ENCODE measurements around the gene C19orf38. TPM values are rescaled to one million over a fixed set of nuclear protein-coding genes. Genes with fewer than 3 reads are reported as not detected.

Gene C19orf38
- polyA plus RNA-seq, 1 of the 3 experiments (the other 2 are of a cell fraction), result 0.15 TPM

DNA sequence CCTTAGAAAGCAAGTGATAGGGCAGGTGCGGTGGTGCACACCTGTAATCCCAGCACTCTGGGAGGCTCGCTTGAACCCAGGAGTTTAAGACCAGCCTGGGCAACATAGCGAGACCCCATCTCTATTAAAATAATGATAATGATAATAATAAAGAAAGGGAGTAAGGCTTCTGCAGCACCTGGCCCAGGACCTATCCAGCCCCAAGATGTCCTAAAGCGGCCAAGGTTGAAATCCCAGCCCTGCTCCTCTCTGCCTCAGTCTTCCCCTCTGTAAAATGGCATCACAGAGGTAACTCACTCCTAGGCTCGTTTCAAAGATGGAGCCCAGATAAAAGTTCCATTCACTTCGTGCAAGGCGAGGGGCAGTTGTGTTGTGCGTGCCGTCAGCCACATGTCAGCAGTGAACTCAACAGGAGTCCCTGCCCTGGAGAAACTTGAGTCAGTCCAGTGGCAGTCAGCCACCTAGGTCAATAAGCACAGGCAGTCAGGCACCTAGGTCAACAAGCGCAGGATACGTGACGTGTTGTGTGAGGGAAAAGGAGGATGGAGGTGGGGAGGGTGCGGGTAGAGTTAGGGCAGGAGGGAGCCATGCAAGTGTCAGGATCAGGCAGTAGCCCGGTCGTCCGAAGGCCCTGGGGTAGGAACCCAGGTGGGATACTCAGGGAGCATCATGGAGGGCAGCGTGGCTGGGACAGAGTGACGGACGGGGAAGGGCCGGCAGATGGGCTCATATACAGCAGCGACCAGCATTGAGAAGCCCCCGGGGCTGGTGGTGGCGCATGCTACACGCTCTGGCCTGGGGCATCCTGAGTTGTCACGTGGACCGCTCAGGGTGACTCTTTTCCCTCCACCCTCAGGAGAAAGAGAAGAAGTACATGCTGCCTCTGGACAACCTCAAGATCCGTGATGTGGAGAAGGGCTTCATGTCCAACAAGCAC lies 28.8 kb upstream of the C19orf38 start (continued):
- TF ChIP-seq FOSL2 (IDR thresholded peaks at IDR 0.05; ENCODE audit: borderline replicate concordance, low read depth), result no peak
- TF ChIP-seq, protein P1, sequence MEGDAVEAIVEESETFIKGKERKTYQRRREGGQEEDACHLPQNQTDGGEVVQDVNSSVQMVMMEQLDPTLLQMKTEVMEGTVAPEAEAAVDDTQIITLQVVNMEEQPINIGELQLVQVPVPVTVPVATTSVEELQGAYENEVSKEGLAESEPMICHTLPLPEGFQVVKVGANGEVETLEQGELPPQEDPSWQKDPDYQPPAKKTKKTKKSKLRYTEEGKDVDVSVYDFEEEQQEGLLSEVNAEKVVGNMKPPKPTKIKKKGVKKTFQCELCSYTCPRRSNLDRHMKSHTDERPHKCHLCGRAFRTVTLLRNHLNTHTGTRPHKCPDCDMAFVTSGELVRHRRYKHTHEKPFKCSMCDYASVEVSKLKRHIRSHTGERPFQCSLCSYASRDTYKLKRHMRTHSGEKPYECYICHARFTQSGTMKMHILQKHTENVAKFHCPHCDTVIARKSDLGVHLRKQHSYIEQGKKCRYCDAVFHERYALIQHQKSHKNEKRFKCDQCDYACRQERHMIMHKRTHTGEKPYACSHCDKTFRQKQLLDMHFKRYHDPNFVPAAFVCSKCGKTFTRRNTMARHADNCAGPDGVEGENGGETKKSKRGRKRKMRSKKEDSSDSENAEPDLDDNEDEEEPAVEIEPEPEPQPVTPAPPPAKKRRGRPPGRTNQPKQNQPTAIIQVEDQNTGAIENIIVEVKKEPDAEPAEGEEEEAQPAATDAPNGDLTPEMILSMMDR (IDR thresholded peaks at IDR 0.05), result no peak
- no peak for TF ChIP-seq RFX5 (IDR thresholded peaks at IDR 0.05; ENCODE audit: low read length)
- TF ChIP-seq, protein P2, sequence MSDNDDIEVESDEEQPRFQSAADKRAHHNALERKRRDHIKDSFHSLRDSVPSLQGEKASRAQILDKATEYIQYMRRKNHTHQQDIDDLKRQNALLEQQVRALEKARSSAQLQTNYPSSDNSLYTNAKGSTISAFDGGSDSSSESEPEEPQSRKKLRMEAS (IDR thresholded peaks at IDR 0.05; ENCODE audit: low read depth), result no peak
- no peak for TF ChIP-seq JUND (IDR thresholded peaks at IDR 0.05)
- TF ChIP-seq NFIC (IDR thresholded peaks at IDR 0.05; ENCODE audit: borderline replicate concordance), result no peak

DNA sequence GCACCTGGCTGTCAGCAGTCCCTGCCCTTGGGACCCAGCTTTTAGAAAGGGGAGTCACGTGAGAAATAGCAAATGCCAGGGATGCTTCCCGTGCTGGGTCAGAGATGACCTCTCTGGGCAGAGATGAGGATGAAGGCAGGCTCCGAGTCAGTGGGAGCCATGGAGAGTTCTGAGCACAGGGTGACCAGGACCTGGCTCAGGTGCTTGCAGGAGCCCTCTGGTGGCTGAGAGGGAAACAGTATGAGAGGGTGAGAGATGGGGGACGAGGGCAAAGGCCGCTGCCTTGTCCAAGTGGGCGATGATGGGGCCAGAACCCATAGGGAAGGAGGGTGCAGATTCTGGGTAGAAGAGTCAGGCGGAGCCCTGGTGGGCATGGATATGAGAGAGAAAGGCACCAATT lies 28.0 kb upstream of the C19orf38 start:
- H3K4me3 ChIP-seq (ENCODE audit: low read depth in 2 of 2, low read length in 1 of 2), result no peak overlapping the region
- TF ChIP-seq MXI1 (IDR thresholded peaks at IDR 0.05; ENCODE audit: low read depth, low read length) (no peak), RAD21 (IDR thresholded peaks at IDR 0.05; ENCODE audit: low read length) (peak; percentile 35; the same call in 1 of the 2 replicates), EP300 (IDR thresholded peaks at IDR 0.05; ENCODE audit: borderline replicate concordance in 1 of 2, low read depth in 1 of 2, low read length in 1 of 2) (no peak), SIN3A (IDR thresholded peaks at IDR 0.05; ENCODE audit: borderline replicate concordance, low read depth, low read length) (no peak), RXRA (IDR thresholded peaks at IDR 0.05; ENCODE audit: borderline replicate concordance, low read depth) (no peak), RFX5 (IDR thresholded peaks at IDR 0.05; ENCODE audit: low read length) (no peak), SMC3 (IDR thresholded peaks at IDR 0.05; ENCODE audit: low read depth, low read length) (peak; percentile 33), CHD2 (IDR thresholded peaks at IDR 0.05; ENCODE audit: low read length, partially characterized antibody) (no peak), JUND (IDR thresholded peaks at IDR 0.05) (no peak), NRF1 (IDR thresholded peaks at IDR 0.05; ENCODE audit: low read depth, low read length) (no peak)
- TF ChIP-seq, protein P1 (IDR thresholded peaks at IDR 0.05), result peak; percentile 42
- TF ChIP-seq, protein P3, sequence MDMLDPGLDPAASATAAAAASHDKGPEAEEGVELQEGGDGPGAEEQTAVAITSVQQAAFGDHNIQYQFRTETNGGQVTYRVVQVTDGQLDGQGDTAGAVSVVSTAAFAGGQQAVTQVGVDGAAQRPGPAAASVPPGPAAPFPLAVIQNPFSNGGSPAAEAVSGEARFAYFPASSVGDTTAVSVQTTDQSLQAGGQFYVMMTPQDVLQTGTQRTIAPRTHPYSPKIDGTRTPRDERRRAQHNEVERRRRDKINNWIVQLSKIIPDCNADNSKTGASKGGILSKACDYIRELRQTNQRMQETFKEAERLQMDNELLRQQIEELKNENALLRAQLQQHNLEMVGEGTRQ (IDR thresholded peaks at IDR 0.05; ENCODE audit: borderline replicate concordance, low read depth, low read length), result no peak
- no peak overlapping the region for H2AFZ ChIP-seq (ENCODE audit: low read depth)
- 96% methylated on average over 7 of the region's 7 CpGs for WGBS (ENCODE audit: low lambda C conversion rate)
- no peaks in the 10 kb centered on the region for H3F3A ChIP-seq (replicated peaks; ENCODE audit: insufficient read depth)
- DNase-seq, result peak; percentile 58
- H3K79me2 ChIP-seq (ENCODE audit: insufficient read depth), result peaks cover 22% of the 10 kb centered on the region
- ChIA-PET POLR2A (interaction anchor here (3.2 kb wide), 1 partner anchor 15 kb away, joined by 12 read pairs; the partner anchor contains the start of gene TMED1), CTCF (interaction anchor here (0.6 to 3.4 kb wide), 10 partner anchors 8 to 405 kb away, joined by 3 to 24 read pairs (median 6); partner anchors contain the start of genes DNM2 and TMED1)
- H3K36me3 ChIP-seq (replicated peaks in 1 of 2; ENCODE audit: control insufficient read depth in 1 of 2, insufficient read depth in 2 of 2, low read length in 1 of 2), result peaks cover 10 to 17% of the 10 kb centered on the region in 2 experiments
- no peaks in the 10 kb centered on the region for H3K27me3 ChIP-seq (ENCODE audit: insufficient read depth)
- peak overlapping the region in 1 of 2 experiments; percentile 58; a peak in 2 of 4 replicates for H3K27ac ChIP-seq (ENCODE audit: low read depth in 2 of 2, low read length in 1 of 2)
- H3K4me2 ChIP-seq, result no peak overlapping the region
- H3K9me2 ChIP-seq, result no peaks in the 10 kb centered on the region
- H4K20me1 ChIP-seq (ENCODE audit: insufficient read depth), result no peaks in the 10 kb centered on the region
- H3K4me1 ChIP-seq (ENCODE audit: control insufficient read depth in 1 of 2, insufficient read depth in 2 of 2, low read depth in 1 of 2, low read length in 1 of 2), result peaks cover 28 to 53% of the 10 kb centered on the region in 2 experiments; a peak in 3 of 4 replicates
- no peak overlapping the region for H3K9ac ChIP-seq
- H3K9me3 ChIP-seq, result no peaks in the 10 kb centered on the region
